ENCODE results near the gene GCK.

GCK gene

GRCh38 chr7:44103923-44104859 lies 85.0 kb downstream of the GCK start, which contains the start of gene AEBP1:
AEBP1 (plus strand) TSS chr7:44104345; CDS start chr7:44104666, 321 bp downstream.
- Histone ChIP-seq H3K9ac (no peak within 1 kb of the TSS), H3K4me1 (ENCODE audit: low read depth, poor library complexity, severe bottlenecking) (no peaks in the 10 kb centered on the region), H3K27ac (no peak within 1 kb of the TSS), H4K20me1 (ENCODE audit: insufficient read depth) (no peaks in the 10 kb centered on the region), H3K27me3 (ENCODE audit: insufficient read depth, low read depth) (peaks cover 8% of the 10 kb centered on the region; the same call in 1 of the 2 replicates), H3K36me3 (ENCODE audit: insufficient read depth) (no peaks in the 10 kb centered on the region), H3K4me2 (no peak within 1 kb of the TSS), H3K79me2 (ENCODE audit: insufficient read depth, low read depth) (no peaks in the 10 kb centered on the region), H2AFZ (ENCODE audit: low read depth) (no peak within 1 kb of the TSS), H3K4me3 (IDR thresholded peaks at IDR 0.05; ENCODE audit: insufficient read depth, low read depth, low read length) (no peak within 1 kb of the TSS)
- TF ChIP-seq, protein P1, sequence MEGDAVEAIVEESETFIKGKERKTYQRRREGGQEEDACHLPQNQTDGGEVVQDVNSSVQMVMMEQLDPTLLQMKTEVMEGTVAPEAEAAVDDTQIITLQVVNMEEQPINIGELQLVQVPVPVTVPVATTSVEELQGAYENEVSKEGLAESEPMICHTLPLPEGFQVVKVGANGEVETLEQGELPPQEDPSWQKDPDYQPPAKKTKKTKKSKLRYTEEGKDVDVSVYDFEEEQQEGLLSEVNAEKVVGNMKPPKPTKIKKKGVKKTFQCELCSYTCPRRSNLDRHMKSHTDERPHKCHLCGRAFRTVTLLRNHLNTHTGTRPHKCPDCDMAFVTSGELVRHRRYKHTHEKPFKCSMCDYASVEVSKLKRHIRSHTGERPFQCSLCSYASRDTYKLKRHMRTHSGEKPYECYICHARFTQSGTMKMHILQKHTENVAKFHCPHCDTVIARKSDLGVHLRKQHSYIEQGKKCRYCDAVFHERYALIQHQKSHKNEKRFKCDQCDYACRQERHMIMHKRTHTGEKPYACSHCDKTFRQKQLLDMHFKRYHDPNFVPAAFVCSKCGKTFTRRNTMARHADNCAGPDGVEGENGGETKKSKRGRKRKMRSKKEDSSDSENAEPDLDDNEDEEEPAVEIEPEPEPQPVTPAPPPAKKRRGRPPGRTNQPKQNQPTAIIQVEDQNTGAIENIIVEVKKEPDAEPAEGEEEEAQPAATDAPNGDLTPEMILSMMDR (conservative IDR thresholded peaks at IDR 0.05; ENCODE audit: low read depth, low read length), result no peak

DNA sequence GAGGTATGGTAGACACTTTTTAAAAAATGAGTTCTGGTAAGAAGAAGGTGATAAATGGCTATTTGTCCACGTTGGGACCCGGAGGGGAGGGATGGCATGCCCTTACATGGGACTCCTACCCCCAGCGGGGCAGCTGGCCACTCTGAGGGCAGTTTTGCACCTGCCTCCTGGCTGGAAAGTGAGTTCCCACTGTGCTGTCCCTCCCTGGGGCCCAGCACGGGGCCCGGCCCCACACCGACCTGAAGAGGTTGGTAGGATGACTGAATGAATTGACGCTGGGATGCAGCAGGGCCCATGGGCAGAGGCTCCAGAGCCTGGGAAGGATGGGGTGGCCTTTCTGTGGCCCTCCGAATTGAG lies 85.7 kb downstream of the GCK start:
- H3K4me1 ChIP-seq (ENCODE audit: low read depth, poor library complexity, severe bottlenecking), result no peaks in the 10 kb centered on the region
- H3K27ac ChIP-seq, result no peak overlapping the region
- H3K9ac ChIP-seq, result no peak overlapping the region
- H2AFZ ChIP-seq (ENCODE audit: low read depth), result no peak overlapping the region
- H3K27me3 ChIP-seq (ENCODE audit: insufficient read depth, low read depth), result peaks cover 8% of the 10 kb centered on the region; the same call in 1 of the 2 replicates
- no peaks in the 10 kb centered on the region for H3K36me3 ChIP-seq (ENCODE audit: insufficient read depth)
- no peak overlapping the region for H3K4me2 ChIP-seq
- no peak overlapping the region for H3K4me3 ChIP-seq (IDR thresholded peaks at IDR 0.05; ENCODE audit: insufficient read depth, low read depth, low read length)
- no peaks in the 10 kb centered on the region for H4K20me1 ChIP-seq (ENCODE audit: insufficient read depth)
- H3K79me2 ChIP-seq (ENCODE audit: insufficient read depth, low read depth), result no peaks in the 10 kb centered on the region
- TF ChIP-seq, protein P1 (conservative IDR thresholded peaks at IDR 0.05; ENCODE audit: low read depth, low read length), result no peak

DNA sequence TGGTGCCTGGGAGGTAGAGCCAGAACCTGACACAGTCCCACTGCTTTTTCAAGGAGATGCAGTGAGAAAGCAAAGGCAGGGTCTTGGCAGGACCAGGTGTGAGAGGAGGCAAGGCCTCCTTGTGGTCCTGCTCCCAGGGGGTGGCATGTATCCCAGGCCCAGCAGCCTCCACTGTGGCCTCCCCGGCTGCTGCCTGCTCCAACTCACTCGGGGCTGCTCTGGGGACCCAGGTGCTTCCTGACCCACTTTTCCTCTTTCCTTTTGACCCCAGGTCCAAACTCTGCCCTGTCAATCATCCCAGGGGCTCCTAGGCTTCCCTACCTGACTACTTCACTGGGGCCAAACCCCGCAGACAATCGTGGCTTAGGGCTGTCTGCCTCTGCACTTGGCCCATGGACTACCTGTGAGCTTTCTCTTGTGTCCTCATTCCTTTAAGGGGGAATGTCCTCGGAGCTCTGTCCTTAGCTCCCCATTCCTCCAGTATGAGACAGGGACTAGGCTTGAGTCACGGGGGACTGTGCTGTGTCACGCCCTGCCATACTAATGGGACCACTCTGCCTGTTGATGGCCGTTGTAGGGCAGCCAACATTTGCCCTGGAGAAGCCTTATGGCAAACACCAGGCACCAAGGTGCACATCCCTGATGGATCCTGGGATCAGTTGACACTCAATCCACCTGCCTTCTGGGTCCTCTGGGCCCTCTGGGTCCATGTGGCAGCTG lies 86.2 kb downstream of the GCK start:
- Histone ChIP-seq H3K36me3 (ENCODE audit: insufficient read depth) (no peaks in the 10 kb centered on the region), H2AFZ (ENCODE audit: low read depth) (no peak overlapping the region), H3K27ac (no peak overlapping the region), H3K4me2 (no peak overlapping the region), H3K27me3 (ENCODE audit: insufficient read depth, low read depth) (peaks cover 8% of the 10 kb centered on the region; the same call in 1 of the 2 replicates), H4K20me1 (ENCODE audit: insufficient read depth) (no peaks in the 10 kb centered on the region), H3K79me2 (ENCODE audit: insufficient read depth, low read depth) (no peaks in the 10 kb centered on the region), H3K4me1 (ENCODE audit: low read depth, poor library complexity, severe bottlenecking) (peaks cover 4% of the 10 kb centered on the region), H3K9ac (no peak overlapping the region), H3K4me3 (IDR thresholded peaks at IDR 0.05; ENCODE audit: insufficient read depth, low read depth, low read length) (no peak overlapping the region)
- TF ChIP-seq, protein P1 (conservative IDR thresholded peaks at IDR 0.05; ENCODE audit: low read depth, low read length), result no peak

- H3K27me3 ChIP-seq (ENCODE audit: insufficient read depth, low read depth), result peaks cover 8% of the 10 kb centered on the region; the same call in 1 of the 2 replicates
- H3K9ac ChIP-seq, result no peak overlapping the region
- H3K4me3 ChIP-seq (IDR thresholded peaks at IDR 0.05; ENCODE audit: insufficient read depth, low read depth, low read length), result no peak overlapping the region
- peaks cover 12% of the 10 kb centered on the region for H3K4me1 ChIP-seq (ENCODE audit: low read depth, poor library complexity, severe bottlenecking)
- no peaks in the 10 kb centered on the region for H3K79me2 ChIP-seq (ENCODE audit: insufficient read depth, low read depth)
- no peaks in the 10 kb centered on the region for H4K20me1 ChIP-seq (ENCODE audit: insufficient read depth)
- no peaks in the 10 kb centered on the region for H3K36me3 ChIP-seq (ENCODE audit: insufficient read depth)
- TF ChIP-seq, protein P1 (conservative IDR thresholded peaks at IDR 0.05; ENCODE audit: low read depth, low read length), result no peak
- no peak overlapping the region for H3K4me2 ChIP-seq
- H3K27ac ChIP-seq, result no peak overlapping the region
- H2AFZ ChIP-seq (ENCODE audit: low read depth), result no peak overlapping the region
These were observed 87.0 kb downstream of the GCK start for GRCh38 chr7:44101966-44102845.

Measured in KMS-11 (cell line).